NCI-H526 treated with DMSO at 0.1 percent for 48 hours (cell line): ENCODE measurements around the gene CCDC169.

Experiments used
- DNase-seq: peaks from one replicate; lab custom pipeline; 2025; lab: John Stamatoyannopoulos, UW

CCDC169 gene

DNA sequence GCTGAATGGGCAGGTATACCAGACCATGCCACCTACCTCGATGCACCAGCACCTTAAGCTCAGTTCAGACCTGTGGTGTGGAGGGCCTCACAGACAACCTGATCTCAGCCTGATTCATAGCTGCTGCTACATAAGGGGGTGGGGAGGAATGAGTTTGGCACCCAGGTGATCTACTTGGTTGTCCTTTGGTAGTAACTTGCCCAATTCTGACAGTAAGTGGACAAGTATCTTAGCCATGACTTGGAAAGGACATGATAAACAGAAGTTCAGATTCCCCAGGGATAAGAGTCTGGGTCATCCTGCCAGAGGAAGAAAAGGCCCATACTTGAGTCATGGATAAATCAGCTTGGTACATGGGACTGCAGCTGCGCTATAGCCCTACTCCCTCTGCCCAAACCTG, 54.9 kb downstream of the CCDC169 start:
- DNase-seq, result no peak

GRCh38 chr13:36231236-36231635, 66.4 kb downstream of the CCDC169 start:
- DNase-seq, result no peak

DNA sequence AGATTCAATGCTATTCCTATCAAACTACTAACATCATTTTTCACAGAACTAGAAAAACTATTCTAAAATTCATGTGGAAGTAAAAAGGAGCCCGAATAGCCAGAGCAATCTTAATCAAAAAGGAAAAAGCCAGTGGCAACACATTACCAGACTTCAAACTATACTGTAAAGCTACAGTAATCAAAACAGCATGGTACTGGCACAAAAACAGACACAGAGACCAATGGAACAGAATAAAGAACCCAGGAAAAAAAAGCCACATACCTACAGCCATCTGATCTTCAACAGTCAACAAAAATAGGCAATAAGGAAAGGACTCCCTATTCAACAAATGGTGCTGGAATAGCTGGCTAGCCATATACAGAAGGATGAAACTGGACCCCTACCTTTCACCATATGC, 72.9 kb downstream of the CCDC169 start:
- no peak for DNase-seq

- DNase-seq, result no peak
Observed at GRCh38 chr13:36219883-36220282, 77.7 kb downstream of the CCDC169 start.

- DNase-seq, result no peak
Observed at GRCh38 chr13:36217456-36217855, 80.2 kb downstream of the CCDC169 start.

- no peak for DNase-seq
Observed at GRCh38 chr13:36214163-36214921, 83.3 kb downstream of the CCDC169 start, which contains the start of gene SOHLH2. Gene SOHLH2, minus strand, starts transcription at chr13:36214556. Its CDS starts 30 bp downstream, at chr13:36214526.

- no peak for DNase-seq
Observed at GRCh38 chr13:36212789-36213188, 84.8 kb downstream of the CCDC169 start.

DNA sequence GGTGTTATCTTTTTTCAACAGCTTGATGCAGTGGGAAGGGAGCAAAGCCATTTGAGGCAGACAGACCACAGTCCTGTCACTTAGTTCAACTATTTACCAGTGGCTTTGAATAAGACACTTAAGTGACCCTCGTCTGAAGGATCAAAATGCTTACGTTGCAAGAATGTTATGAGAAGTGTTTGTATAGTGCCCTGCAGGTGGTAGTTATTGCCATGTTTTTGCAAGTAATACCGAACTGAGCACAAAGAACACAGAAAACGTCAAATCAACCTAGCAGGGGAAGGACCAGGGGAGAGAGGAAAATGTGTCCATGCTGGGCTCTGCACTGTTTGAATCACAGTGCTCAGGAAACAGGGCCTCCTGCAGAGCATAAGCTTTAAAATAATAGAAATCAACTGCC, 86.0 kb downstream of the CCDC169 start:
- DNase-seq, result no peak

DNA sequence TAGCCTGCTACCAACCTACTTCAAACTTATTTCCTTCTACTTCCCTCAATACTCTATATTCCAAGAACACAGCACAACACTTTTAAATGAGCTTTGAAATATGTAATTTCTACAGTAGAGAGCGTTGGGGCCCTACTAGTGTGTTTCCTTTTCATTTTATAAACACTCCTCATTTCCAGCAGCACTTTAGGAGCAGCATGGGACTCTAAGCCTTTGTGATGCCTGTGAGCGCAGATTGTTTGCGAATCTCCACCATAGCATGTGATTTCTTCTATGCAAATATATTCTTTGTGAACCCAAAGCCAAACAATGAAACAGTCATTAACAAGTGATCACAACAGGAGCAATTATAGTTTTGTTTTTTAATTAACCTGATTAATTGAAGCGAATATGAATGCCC, 86.9 kb downstream of the CCDC169 start:
- peak; percentile 29 for DNase-seq

GRCh38 chr13:36207672-36208071, 89.9 kb downstream of the CCDC169 start:
- no peak for DNase-seq

GRCh38 chr13:36193151-36193855, 104.3 kb downstream of the CCDC169 start:
- no peak for DNase-seq

DNA sequence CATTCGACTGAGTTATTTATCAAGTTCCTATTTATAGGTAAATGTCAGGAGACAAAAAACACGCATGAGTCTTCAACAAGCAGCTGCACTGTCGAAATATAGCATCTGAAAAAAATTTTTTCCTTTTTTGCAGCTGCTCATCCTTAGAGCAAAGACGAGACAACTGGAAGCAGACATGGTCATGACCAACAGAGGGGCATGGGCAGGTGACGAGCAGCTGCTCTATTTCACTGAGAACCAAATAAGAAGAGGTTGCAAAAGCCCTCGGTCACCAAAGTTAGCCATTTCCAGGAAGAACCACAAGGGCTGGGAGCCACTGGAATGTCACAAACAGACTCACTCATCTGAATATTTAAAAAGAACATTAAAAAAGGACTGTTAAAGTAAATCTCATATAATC, 105.4 kb downstream of the CCDC169 start:
- no peak for DNase-seq

GRCh38 chr13:36190771-36191170, 106.8 kb downstream of the CCDC169 start:
- DNase-seq, result no peak

GRCh38 chr13:36188441-36188840, 109.2 kb downstream of the CCDC169 start:
- DNase-seq, result no peak

- DNase-seq, result no peak
Observed at GRCh38 chr13:36183901-36184300, 113.7 kb downstream of the CCDC169 start.
